ENCODE results near the gene RBMX. TPM values are rescaled to one million over a fixed set of nuclear protein-coding genes. Genes with fewer than 3 reads are reported as not detected.

Gene RBMX
- total RNA-seq, 2 donors from 2014 or later: 170 to 211 TPM

DNA sequence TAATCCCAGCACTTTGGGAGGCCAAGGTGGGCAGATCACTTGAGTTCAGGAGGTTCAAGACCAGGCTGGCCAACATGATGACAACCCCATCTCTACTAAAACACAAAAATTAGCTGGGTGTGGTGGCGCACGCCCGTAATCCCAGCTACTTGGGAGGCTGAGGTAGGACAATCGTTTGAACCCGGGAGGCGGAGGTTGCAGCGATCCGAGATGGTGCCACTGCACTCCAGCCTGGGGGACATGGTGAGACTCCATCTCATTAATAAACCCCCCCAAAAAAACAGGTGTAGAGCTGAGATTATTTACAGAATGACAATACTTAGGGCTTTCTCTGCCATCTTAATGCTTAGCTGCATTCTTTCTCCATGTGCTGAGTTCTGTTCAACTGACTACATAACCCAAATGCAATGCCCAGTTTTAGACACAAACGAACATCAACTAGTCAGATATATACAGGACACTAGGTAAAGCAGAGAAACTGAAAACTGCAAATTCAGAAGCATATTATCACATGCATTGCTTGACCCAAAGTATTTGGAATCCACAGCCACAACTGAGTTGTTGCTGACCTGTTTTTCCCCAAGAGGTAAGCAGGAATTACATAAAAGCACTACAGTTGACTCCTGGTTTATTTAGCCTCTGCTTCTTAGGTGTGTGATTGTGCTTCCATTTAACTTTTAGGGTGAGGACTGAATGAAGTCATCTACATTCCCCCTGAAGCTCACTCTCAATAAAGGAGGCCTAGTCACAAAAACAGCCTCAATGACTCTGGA, 12.1 kb downstream of the RBMX start:
- Mint-ChIP-seq H3K27ac (peak overlapping the region; percentile 5 to 69), H3K27me3 (peaks cover 0 to 2% of the 10 kb centered on the region in 2 donors), H3K36me3 (peaks cover 16% of the 10 kb centered on the region), H3K4me3 (no peak overlapping the region), H3K4me1 (ENCODE audit: low read depth in 2 of 2) (peaks cover 14 to 19% of the 10 kb centered on the region in 2 donors), H3K9me3 (no peaks in the 10 kb centered on the region)
- no peak for ATAC-seq
- DNase-seq (ENCODE audit: low spot score): no peak

DNA sequence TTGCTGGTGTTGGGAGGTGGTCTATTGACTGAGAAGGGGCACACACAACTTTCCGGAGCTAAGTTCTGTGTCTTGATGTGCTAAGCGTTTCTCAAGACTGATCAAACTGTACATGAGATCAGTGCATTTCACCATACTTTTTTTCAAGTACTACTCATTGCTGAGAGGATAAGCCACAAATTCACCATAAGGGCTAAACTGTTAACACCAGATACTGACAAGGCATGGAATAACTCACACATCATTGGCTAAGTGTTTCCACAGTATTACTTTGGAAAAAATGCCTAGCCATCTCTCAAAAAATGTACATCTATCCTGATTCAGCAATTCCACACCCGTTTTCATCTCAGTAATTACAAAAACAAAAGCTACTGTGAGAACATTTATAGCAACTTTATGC, 13.0 kb downstream of the RBMX start:
- ATAC-seq (peak in 1 of 2 donors; percentile 71), DNase-seq (ENCODE audit: low spot score) (no peak)
- peaks cover 14% of the 10 kb centered on the region for H3K36me3 Mint-ChIP-seq
- H3K4me1 Mint-ChIP-seq (ENCODE audit: low read depth in 2 of 2): peaks cover 14 to 19% of the 10 kb centered on the region in 2 donors
- H3K27ac Mint-ChIP-seq: peak overlapping the region; percentile 11 to 69
- H3K27me3 Mint-ChIP-seq: peaks cover 0 to 2% of the 10 kb centered on the region in 2 donors
- peak overlapping the region; percentile 25 for H3K4me3 Mint-ChIP-seq
- H3K9me3 Mint-ChIP-seq: no peaks in the 10 kb centered on the region

DNA sequence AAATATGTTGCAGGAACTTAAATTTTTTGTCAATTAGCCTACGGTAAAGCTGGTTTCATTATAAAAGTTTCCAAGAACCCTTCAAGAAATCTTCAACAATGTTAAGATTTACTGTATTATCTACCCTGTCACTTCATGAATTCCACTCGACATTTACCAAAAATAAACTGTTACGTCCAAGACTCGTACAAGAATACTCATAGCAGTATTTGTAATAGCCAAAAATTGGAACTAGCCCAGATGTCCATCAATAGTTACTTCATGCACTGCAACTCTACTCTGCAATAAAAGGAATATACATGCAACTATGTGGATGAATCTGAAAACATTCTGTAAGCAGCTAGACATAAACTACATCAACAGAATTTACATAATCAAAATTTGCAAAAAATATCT, 13.4 kb downstream of the RBMX start:
- H3K9me3 Mint-ChIP-seq: no peaks in the 10 kb centered on the region
- ATAC-seq (no peak), DNase-seq (ENCODE audit: low spot score) (no peak)
- peaks cover 0 to 2% of the 10 kb centered on the region in 2 donors for H3K27me3 Mint-ChIP-seq
- H3K4me3 Mint-ChIP-seq: peak overlapping the region; percentile 25
- peak overlapping the region; percentile 11 to 69 for H3K27ac Mint-ChIP-seq
- peaks cover 13 to 20% of the 10 kb centered on the region in 2 donors for H3K4me1 Mint-ChIP-seq (ENCODE audit: low read depth in 2 of 2)
- peaks cover 9% of the 10 kb centered on the region for H3K36me3 Mint-ChIP-seq

DNA sequence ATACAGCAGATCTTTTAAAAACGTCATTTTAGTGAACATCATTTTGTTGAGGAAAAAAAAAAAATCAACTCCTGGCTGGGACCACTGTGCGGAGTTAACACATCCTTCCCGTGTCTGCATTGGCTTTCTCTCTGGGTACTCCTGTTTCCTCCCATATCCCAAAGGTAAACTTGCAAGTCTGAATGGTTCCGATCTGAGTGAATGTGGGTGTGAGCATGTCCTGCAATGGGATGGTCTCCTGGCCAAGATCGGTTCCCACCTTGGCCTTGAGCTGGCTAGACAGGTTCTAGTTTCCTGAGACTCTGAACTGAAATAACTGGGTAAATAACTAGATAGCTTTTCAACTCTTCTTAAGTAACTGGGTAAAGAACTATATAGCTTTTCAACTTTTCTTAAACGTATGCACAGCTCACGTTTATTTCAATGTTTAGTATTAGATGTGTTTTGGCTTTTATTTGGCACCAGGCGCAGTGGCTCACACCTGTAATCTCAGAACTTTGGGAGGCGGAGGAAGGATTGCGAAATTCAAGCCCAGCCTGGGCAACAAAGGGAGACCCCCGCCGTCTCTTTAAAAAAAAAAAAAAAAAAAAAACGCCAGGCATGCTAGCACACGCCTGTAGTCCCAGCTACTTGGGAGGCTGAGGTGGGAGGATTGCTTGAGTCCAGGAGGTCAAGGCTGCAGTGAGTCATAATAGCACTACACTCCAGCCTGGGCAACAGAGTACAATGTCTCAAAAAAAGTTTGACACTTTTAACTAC, 14.0 kb downstream of the RBMX start:
- peaks cover 11% of the 10 kb centered on the region for H3K36me3 Mint-ChIP-seq
- H3K27me3 Mint-ChIP-seq: peaks cover 0 to 2% of the 10 kb centered on the region in 2 donors
- DNase-seq (ENCODE audit: low spot score) (no peak), ATAC-seq (no peak)
- H3K4me3 Mint-ChIP-seq: peak overlapping the region; percentile 38
- H3K9me3 Mint-ChIP-seq: no peaks in the 10 kb centered on the region
- peak overlapping the region; percentile 47 to 69 for H3K27ac Mint-ChIP-seq
- peaks cover 11 to 26% of the 10 kb centered on the region in 2 donors for H3K4me1 Mint-ChIP-seq (ENCODE audit: low read depth in 2 of 2)

DNA sequence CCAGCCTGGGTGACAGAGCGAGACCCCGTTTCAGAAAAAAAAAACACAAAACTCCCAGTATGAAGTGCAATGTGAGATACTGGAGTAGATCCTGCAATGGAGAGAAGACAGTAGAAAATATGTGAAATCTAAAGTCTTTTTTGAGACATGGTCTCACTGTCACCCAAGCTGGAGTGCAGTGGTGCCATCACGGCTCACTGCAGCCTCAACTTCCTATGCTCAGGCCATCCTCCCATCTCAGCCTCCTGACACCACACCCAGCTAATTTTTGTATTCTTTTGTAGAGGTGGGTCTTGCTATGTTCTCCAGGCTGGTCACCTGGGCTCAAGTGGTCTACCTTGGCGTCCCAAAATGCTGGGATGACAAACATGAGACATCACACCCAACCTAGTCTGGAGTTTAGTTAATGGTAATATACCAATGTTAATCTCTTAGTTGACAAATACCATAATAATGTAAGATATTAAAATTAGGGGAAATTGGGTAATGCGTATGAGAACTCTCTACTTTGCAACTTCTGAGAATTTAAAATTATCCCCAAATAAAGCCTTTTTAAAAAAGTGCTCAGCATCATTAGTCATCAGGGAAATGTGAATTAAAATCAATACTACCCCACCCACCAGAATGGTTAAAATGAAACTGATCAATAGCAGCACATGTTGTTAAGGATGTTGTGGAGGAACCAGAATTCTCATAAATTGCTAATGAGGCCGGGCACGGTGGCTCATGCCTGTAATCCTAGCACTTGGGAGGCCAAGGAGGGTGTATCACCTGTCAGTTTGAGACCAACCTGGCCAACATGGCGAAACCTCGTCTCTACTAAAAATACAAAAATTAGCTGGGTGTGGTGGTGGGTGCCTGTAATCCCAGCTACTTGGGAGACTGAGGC, 15.0 kb downstream of the RBMX start:
- peaks cover 20% of the 10 kb centered on the region for H3K36me3 Mint-ChIP-seq
- peak in 1 of 2 donors; percentile 48 for ATAC-seq
- H3K27ac Mint-ChIP-seq: peak overlapping the region; percentile 47 to 69
- H3K4me1 Mint-ChIP-seq (ENCODE audit: low read depth in 2 of 2): peaks cover 11 to 28% of the 10 kb centered on the region in 2 donors
- H3K4me3 Mint-ChIP-seq: peak overlapping the region; percentile 38
- no peaks in the 10 kb centered on the region for H3K9me3 Mint-ChIP-seq
- no peak for DNase-seq (ENCODE audit: low spot score)
- peaks cover 0 to 2% of the 10 kb centered on the region in 2 donors for H3K27me3 Mint-ChIP-seq

DNA sequence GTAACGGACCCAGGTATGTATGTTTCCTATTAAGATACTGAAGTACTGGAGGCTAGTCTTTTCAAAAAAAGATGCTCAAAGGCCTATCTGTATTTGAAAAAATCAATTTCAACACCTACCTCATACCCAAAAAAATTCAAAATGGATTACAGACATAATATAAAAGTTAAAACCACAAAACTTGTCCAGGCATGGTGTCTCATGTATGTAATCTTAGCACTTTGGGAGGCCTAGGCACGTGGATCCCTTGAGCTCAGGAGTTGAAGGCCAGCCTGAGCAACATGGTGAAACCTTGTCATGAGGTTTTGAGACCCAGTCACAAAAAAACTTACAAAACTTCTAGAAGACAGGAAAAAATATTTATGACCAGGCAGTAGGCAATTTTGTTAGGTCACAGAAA, 16.7 kb downstream of the RBMX start:
- Mint-ChIP-seq H3K4me3 (no peak overlapping the region), H3K27ac (no peak overlapping the region), H3K36me3 (peaks cover 21% of the 10 kb centered on the region), H3K4me1 (ENCODE audit: low read depth in 2 of 2) (peaks cover 11 to 23% of the 10 kb centered on the region in 2 donors), H3K27me3 (peaks cover 0 to 4% of the 10 kb centered on the region in 2 donors), H3K9me3 (no peaks in the 10 kb centered on the region)
- ATAC-seq: no peak
- no peak for DNase-seq (ENCODE audit: low spot score)

DNA sequence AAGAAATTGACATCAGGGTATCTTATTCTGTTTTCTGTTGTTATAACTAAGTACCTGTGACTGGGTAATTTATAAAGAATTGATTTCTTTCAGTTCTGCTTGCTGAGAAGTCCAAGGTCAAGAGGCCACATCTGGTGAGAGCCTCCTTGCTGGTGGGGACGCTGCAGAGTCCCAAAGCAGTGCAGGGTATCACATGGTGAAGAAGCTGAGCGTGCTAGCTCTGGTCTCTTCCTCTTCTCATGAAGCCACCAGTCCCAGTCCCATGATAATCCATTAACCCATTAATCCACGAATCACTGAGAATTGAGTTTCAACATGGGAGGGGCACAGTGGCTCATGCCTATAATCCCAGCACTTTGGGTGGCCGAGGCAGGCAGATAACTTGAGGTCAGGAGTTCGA, 18.0 kb downstream of the RBMX start:
- Mint-ChIP-seq H3K4me1 (ENCODE audit: low read depth in 2 of 2) (peaks cover 19 to 31% of the 10 kb centered on the region in 2 donors), H3K27me3 (peaks cover 0 to 10% of the 10 kb centered on the region in 2 donors), H3K36me3 (peaks cover 27% of the 10 kb centered on the region), H3K4me3 (no peak overlapping the region), H3K9me3 (no peaks in the 10 kb centered on the region), H3K27ac (no peak overlapping the region)
- ATAC-seq (no peak), DNase-seq (ENCODE audit: low spot score) (no peak)

DNA sequence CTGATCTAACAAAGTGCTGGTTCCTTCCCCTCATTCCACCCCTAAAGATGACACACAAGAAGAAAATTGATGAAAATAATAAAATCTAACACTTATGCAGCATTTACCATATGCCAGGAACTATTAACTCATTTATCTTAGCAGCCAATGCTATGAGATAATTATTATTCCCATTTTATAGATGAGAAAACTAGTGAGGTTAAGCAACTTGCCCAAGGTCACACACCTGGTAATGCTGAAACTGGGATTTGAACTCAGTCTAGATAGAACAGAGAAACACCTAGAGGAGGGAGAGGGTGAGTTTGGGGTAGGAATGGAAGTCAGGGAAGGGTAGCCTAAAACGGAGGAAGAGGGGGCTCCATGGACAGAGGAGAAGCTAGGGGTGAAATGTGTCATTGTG, 18.6 kb downstream of the RBMX start:
- H3K36me3 Mint-ChIP-seq: peaks cover 27% of the 10 kb centered on the region
- no peak for DNase-seq (ENCODE audit: low spot score)
- no peaks in the 10 kb centered on the region for H3K9me3 Mint-ChIP-seq
- H3K4me3 Mint-ChIP-seq: no peak overlapping the region
- ATAC-seq: peak in 1 of 2 donors; percentile 29
- peaks cover 0 to 10% of the 10 kb centered on the region in 2 donors for H3K27me3 Mint-ChIP-seq
- peaks cover 15 to 26% of the 10 kb centered on the region in 2 donors for H3K4me1 Mint-ChIP-seq (ENCODE audit: low read depth in 2 of 2)
- H3K27ac Mint-ChIP-seq: peak overlapping the region in 1 of 2 donors; percentile 36

DNA sequence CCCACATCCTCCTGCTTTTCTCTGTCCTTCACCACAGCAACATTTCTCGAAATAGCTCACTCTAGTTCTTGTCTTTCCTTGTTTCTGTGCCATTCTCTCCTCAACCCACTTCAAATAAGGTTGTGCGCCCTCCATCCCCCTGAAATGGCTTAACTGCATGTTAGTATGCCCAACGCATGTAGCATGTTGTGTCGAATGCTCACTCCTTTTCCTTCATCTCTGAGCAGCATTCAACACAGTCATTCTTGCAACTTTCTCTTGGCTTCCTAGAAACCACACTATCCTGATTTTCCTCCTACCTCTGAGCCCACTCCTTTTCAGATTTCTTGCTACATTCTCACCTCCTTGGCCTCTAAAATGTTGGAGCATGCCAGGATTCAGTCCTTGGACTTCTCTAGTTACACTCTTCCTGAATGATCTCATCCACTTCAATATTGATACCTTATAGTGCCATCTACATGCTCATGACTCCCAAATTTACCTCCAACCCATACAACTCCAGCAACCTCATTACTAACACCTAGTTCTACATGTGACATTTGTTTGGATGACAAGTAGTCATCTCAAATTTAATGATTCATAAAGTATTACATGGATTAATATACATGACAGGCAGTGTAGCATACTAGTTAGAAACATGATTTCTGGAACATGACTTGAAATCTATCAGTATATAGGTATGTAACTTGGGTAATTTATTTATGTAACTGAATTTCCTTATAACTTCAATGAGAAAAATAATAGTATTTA, 22.3 kb downstream of the RBMX start:
- Mint-ChIP-seq H3K9me3 (no peaks in the 10 kb centered on the region), H3K27me3 (peaks cover 0 to 7% of the 10 kb centered on the region in 2 donors), H3K36me3 (peaks cover 33% of the 10 kb centered on the region), H3K4me3 (peak overlapping the region; percentile 26), H3K4me1 (ENCODE audit: low read depth in 2 of 2) (peaks cover 11 to 33% of the 10 kb centered on the region in 2 donors), H3K27ac (peak overlapping the region in 1 of 2 donors; percentile 38)
- DNase-seq (ENCODE audit: low spot score) (no peak), ATAC-seq (peak in 1 of 2 donors; percentile 24)

DNA sequence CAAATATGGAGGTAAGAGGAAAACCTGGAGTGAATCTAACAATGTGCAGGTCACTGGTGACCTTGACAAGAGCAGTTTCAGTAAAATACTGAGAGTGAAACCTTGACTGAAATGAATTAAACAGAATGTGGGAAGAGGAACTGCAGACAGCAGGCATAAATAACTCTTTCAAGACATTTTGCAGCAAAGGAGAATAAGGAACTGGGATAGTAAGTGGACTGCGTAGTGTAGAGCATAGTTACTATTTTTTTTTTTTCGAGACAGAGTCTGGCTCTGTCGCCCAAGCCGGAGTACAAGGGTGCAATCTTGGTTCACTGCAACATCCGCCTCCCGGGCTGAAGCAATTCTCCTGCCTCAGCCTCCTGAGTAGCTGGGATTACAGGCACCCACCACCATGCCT, 24.0 kb downstream of the RBMX start:
- H3K9me3 Mint-ChIP-seq: no peaks in the 10 kb centered on the region
- peaks cover 11 to 27% of the 10 kb centered on the region in 2 donors for H3K4me1 Mint-ChIP-seq (ENCODE audit: low read depth in 2 of 2)
- no peak overlapping the region for H3K4me3 Mint-ChIP-seq
- no peak overlapping the region for H3K27ac Mint-ChIP-seq
- no peak for ATAC-seq
- DNase-seq (ENCODE audit: low spot score): no peak
- H3K27me3 Mint-ChIP-seq: peaks cover 0 to 7% of the 10 kb centered on the region in 2 donors
- H3K36me3 Mint-ChIP-seq: peaks cover 28% of the 10 kb centered on the region

DNA sequence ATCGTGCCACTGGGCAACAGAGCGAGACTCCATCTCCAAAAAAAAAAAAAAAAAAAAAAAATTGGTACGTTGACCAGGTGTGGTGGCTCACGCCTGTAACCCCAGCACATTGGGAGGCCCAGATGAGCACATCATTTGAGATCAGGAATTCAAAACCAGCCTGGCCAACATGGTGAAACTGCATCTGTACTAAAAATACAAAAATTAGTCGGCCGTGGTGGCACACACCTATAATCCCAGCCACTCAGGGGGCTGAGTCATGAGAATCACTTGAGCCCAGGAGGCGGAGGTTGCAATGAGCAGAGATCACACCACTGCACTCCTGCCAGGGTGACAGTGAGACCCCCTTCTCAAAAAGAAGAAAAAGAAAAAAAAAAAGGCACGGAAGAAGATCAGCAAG, 24.5 kb downstream of the RBMX start:
- Mint-ChIP-seq H3K27me3 (peaks cover 0 to 7% of the 10 kb centered on the region in 2 donors), H3K27ac (no peak overlapping the region), H3K36me3 (peaks cover 23% of the 10 kb centered on the region), H3K4me3 (no peak overlapping the region), H3K4me1 (ENCODE audit: low read depth in 2 of 2) (peaks cover 11 to 24% of the 10 kb centered on the region in 2 donors), H3K9me3 (no peaks in the 10 kb centered on the region)
- DNase-seq (ENCODE audit: low spot score) (no peak), ATAC-seq (no peak)

DNA sequence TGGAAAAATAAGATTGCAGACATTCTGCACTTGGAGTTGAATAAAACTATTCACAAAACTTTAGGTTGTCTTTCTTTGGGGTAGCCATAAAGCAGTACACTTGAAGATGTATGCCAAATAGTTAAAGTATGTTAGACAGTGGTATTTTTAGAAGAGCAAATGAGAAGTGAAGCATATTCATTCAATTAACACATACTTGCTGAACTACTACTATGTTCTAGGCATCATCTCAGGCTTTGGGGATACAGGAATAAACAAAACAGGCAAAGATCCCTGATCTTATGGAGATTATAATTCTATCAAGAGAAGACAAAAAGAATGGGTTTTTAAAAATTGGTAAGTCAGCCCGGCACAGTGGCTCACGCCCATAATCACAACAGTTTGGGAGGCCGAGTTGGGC, 29.0 kb downstream of the RBMX start:
- Mint-ChIP-seq H3K27ac (no peak overlapping the region), H3K9me3 (no peaks in the 10 kb centered on the region), H3K4me1 (ENCODE audit: low read depth in 2 of 2) (peaks cover 3 to 7% of the 10 kb centered on the region in 2 donors), H3K4me3 (no peak overlapping the region), H3K27me3 (no peaks in the 10 kb centered on the region), H3K36me3 (peaks cover 6% of the 10 kb centered on the region)
- ATAC-seq: no peak
- no peak for DNase-seq (ENCODE audit: low spot score)

Measured in natural killer cell treated with Interleukin-12 subunit alpha and Interleukin-12 subunit beta and Interleukin-15 and Interleukin-18, amount 100 ng/mL, for 72 hours (primary cell).